ENCODE measurements around the gene MGST3. TPM values are rescaled to one million over a fixed set of nuclear protein-coding genes. Genes with fewer than 3 reads are reported as not detected.
A peak's percentile ranks its signal among the peaks of the same experiment; 100 is the strongest.

Gene MGST3
- 245 and 270 TPM in 2 replicates for polyA plus RNA-seq (2012; rRNA removed)
- 271 and 282 TPM in 2 replicates for polyA plus RNA-seq (2012; cell fraction: cytosol; rRNA removed)
- 107 and 115 TPM in 2 replicates for polyA plus RNA-seq (2012; cell fraction: nucleus; rRNA removed)

DNA sequence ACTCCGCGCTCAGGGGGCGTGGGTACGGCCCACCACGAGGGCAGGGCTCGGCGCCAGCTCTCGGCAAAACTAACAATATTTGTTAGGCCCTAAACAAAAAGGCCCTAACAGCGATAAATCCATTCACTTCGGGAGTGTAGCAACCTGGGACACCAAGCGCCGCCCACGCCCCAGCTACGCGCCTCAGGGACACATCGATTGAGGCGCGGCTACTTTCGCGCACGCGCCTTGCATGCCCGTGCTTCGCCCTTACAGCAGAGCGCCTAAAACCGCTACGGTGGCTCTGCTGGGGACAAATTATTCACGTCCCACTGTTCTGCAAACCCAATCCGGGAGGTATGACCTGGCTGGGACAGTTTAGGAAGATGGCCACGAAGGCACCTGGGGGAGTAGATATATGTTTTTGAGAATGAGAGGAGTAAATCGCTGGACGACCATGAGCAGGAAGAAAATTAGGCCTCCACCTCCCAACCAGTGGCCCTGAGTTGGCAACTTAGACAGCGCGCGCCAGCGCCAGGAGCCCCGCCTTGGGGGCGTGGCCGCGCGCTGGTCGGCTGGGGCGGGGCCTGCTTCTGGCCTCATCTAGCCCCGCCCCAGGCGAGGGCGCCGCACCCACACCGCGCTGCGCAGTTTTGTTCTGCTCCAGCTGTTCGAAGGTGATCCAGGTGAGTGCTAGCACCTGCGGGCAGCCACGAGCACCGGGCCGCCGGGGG lies at the start of gene MGST3:
Gene MGST3, plus strand, starts transcription at position 606 of the 713 bp plus-strand sequence. CDS start 18,614 bp downstream, outside the sequence.
- no peaks in the 10 kb centered on the region for H3K9me3 ChIP-seq
- peaks cover 38% of the 10 kb centered on the region for H3K79me2 ChIP-seq (ENCODE audit: insufficient read depth)
- ChIA-PET CTCF (interaction anchor here (2.0 kb wide), 1 partner anchor 30 kb away, joined by 9 read pairs; no protein-coding TSS in a partner anchor), POLR2A (interaction anchor here (0.9 kb wide), 1 partner anchor 67 kb away, joined by 3 read pairs; no protein-coding TSS in a partner anchor)
- H3K36me3 ChIP-seq (replicated peaks in 1 of 2; ENCODE audit: control insufficient read depth in 1 of 2, insufficient read depth in 2 of 2, low read length in 1 of 2): peaks cover 4 to 8% of the 10 kb centered on the region in 2 experiments
- peaks cover 18% of the 10 kb centered on the region for H4K20me1 ChIP-seq (ENCODE audit: insufficient read depth)
- peak within 1 kb of the TSS; percentile 79 for H3K4me2 ChIP-seq
- no peaks in the 10 kb centered on the region for H3K9me2 ChIP-seq
- peak within 1 kb of the TSS; percentile 95 for H2AFZ ChIP-seq (ENCODE audit: low read depth)
- DNase-seq: peak; percentile 93
- peak within 1 kb of the TSS; percentile 69 for H3K9ac ChIP-seq
- H3F3A ChIP-seq (replicated peaks; ENCODE audit: insufficient read depth): peaks cover 11% of the 10 kb centered on the region
- peak within 1 kb of the TSS; percentile 77 to 99 for H3K4me3 ChIP-seq (ENCODE audit: low read depth in 2 of 2, low read length in 1 of 2)
- 1% methylated on average over 39 of the region's 56 CpGs for WGBS (ENCODE audit: low lambda C conversion rate)
- no peaks in the 10 kb centered on the region for H3K27me3 ChIP-seq (ENCODE audit: insufficient read depth)
- H3K27ac ChIP-seq (ENCODE audit: low read depth in 2 of 2, low read length in 1 of 2): peak within 1 kb of the TSS; percentile 80 to 96
- peaks cover 9 to 24% of the 10 kb centered on the region in 2 experiments; a peak in 3 of 4 replicates for H3K4me1 ChIP-seq (ENCODE audit: control insufficient read depth in 1 of 2, insufficient read depth in 2 of 2, low read depth in 1 of 2, low read length in 1 of 2)
- TF ChIP-seq FOSL2 (IDR thresholded peaks at IDR 0.05; ENCODE audit: borderline replicate concordance, low read depth) (no peak), RCOR1 (IDR thresholded peaks at IDR 0.05; ENCODE audit: low read length) (no peak), JUND (IDR thresholded peaks at IDR 0.05) (no peak), FOXM1 (IDR thresholded peaks at IDR 0.05; ENCODE audit: low read depth) (no peak), MEF2A (IDR thresholded peaks at IDR 0.05; ENCODE audit: borderline replicate concordance, low read depth) (no peak), POLR2AphosphoS5 (IDR thresholded peaks at IDR 0.05; ENCODE audit: low read depth, low read length) (peak; percentile 63), ELF1 (IDR thresholded peaks at IDR 0.05) (peak; percentile 41; the same call in 1 of the 2 replicates), NRF1 (IDR thresholded peaks at IDR 0.05; ENCODE audit: low read depth, low read length) (peak; percentile 73), TAF1 (IDR thresholded peaks at IDR 0.05; ENCODE audit: borderline replicate concordance, low read depth, low read length) (0 out of 2 replicates have a peak, but pooled peaks have one; percentile 40), NFIC (IDR thresholded peaks at IDR 0.05; ENCODE audit: borderline replicate concordance) (0 out of 2 replicates have a peak, but pooled peaks have one; percentile 22), SIN3A (IDR thresholded peaks at IDR 0.05; ENCODE audit: borderline replicate concordance, low read depth, low read length) (peak; percentile 10; the same call in 1 of the 2 replicates), GATA2 (CRISPR knock-in tag; IDR thresholded peaks at IDR 0.05) (no peak; the same call in 1 of the 2 replicates), YY1 (IDR thresholded peaks at IDR 0.05; ENCODE audit: low read depth) (no peak), TEAD4 (IDR thresholded peaks at IDR 0.05; ENCODE audit: borderline replicate concordance, insufficient read depth) (no peak), GABPA (IDR thresholded peaks at IDR 0.05; ENCODE audit: low read depth) (no peak), RXRA (IDR thresholded peaks at IDR 0.05; ENCODE audit: borderline replicate concordance, low read depth) (no peak), EP300 (IDR thresholded peaks at IDR 0.05; ENCODE audit: borderline replicate concordance in 1 of 2, low read depth in 1 of 2, low read length in 1 of 2) (no peak), RAD21 (IDR thresholded peaks at IDR 0.05; ENCODE audit: low read length) (no peak)
- TF ChIP-seq, protein P1, sequence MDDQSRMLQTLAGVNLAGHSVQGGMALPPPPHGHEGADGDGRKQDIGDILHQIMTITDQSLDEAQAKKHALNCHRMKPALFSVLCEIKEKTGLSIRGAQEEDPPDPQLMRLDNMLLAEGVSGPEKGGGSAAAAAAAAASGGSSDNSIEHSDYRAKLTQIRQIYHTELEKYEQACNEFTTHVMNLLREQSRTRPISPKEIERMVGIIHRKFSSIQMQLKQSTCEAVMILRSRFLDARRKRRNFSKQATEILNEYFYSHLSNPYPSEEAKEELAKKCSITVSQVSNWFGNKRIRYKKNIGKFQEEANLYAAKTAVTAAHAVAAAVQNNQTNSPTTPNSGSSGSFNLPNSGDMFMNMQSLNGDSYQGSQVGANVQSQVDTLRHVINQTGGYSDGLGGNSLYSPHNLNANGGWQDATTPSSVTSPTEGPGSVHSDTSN (IDR thresholded peaks at IDR 0.05): no peak
- TF ChIP-seq, protein P2, sequence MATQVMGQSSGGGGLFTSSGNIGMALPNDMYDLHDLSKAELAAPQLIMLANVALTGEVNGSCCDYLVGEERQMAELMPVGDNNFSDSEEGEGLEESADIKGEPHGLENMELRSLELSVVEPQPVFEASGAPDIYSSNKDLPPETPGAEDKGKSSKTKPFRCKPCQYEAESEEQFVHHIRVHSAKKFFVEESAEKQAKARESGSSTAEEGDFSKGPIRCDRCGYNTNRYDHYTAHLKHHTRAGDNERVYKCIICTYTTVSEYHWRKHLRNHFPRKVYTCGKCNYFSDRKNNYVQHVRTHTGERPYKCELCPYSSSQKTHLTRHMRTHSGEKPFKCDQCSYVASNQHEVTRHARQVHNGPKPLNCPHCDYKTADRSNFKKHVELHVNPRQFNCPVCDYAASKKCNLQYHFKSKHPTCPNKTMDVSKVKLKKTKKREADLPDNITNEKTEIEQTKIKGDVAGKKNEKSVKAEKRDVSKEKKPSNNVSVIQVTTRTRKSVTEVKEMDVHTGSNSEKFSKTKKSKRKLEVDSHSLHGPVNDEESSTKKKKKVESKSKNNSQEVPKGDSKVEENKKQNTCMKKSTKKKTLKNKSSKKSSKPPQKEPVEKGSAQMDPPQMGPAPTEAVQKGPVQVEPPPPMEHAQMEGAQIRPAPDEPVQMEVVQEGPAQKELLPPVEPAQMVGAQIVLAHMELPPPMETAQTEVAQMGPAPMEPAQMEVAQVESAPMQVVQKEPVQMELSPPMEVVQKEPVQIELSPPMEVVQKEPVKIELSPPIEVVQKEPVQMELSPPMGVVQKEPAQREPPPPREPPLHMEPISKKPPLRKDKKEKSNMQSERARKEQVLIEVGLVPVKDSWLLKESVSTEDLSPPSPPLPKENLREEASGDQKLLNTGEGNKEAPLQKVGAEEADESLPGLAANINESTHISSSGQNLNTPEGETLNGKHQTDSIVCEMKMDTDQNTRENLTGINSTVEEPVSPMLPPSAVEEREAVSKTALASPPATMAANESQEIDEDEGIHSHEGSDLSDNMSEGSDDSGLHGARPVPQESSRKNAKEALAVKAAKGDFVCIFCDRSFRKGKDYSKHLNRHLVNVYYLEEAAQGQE (IDR thresholded peaks at IDR 0.05; ENCODE audit: low read depth, low read length): 0 out of 2 replicates have a peak, but pooled peaks have one; percentile 56
- TF ChIP-seq, protein P3, sequence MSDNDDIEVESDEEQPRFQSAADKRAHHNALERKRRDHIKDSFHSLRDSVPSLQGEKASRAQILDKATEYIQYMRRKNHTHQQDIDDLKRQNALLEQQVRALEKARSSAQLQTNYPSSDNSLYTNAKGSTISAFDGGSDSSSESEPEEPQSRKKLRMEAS (IDR thresholded peaks at IDR 0.05; ENCODE audit: low read depth): peak; percentile 76; the same call in 1 of the 2 replicates
- TF ChIP-seq, protein P4, sequence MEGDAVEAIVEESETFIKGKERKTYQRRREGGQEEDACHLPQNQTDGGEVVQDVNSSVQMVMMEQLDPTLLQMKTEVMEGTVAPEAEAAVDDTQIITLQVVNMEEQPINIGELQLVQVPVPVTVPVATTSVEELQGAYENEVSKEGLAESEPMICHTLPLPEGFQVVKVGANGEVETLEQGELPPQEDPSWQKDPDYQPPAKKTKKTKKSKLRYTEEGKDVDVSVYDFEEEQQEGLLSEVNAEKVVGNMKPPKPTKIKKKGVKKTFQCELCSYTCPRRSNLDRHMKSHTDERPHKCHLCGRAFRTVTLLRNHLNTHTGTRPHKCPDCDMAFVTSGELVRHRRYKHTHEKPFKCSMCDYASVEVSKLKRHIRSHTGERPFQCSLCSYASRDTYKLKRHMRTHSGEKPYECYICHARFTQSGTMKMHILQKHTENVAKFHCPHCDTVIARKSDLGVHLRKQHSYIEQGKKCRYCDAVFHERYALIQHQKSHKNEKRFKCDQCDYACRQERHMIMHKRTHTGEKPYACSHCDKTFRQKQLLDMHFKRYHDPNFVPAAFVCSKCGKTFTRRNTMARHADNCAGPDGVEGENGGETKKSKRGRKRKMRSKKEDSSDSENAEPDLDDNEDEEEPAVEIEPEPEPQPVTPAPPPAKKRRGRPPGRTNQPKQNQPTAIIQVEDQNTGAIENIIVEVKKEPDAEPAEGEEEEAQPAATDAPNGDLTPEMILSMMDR (IDR thresholded peaks at IDR 0.05): no peak
- TF ChIP-seq, protein P5, sequence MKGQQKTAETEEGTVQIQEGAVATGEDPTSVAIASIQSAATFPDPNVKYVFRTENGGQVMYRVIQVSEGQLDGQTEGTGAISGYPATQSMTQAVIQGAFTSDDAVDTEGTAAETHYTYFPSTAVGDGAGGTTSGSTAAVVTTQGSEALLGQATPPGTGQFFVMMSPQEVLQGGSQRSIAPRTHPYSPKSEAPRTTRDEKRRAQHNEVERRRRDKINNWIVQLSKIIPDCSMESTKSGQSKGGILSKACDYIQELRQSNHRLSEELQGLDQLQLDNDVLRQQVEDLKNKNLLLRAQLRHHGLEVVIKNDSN (IDR thresholded peaks at IDR 0.05; ENCODE audit: borderline replicate concordance, low read depth): no peak
- TF ChIP-seq, protein P6, sequence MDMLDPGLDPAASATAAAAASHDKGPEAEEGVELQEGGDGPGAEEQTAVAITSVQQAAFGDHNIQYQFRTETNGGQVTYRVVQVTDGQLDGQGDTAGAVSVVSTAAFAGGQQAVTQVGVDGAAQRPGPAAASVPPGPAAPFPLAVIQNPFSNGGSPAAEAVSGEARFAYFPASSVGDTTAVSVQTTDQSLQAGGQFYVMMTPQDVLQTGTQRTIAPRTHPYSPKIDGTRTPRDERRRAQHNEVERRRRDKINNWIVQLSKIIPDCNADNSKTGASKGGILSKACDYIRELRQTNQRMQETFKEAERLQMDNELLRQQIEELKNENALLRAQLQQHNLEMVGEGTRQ (IDR thresholded peaks at IDR 0.05; ENCODE audit: borderline replicate concordance, low read depth, low read length): no peak
